ENCODE results near the gene LIM2.
A peak's percentile ranks its signal among the peaks of the same experiment; 100 is the strongest.
"Not testable (repeated sequence)": the region's sequence is repeated elsewhere in the genome, so short reads cannot be mapped to it uniquely, and the experiment has no call there.

The LIM2 gene

DNA sequence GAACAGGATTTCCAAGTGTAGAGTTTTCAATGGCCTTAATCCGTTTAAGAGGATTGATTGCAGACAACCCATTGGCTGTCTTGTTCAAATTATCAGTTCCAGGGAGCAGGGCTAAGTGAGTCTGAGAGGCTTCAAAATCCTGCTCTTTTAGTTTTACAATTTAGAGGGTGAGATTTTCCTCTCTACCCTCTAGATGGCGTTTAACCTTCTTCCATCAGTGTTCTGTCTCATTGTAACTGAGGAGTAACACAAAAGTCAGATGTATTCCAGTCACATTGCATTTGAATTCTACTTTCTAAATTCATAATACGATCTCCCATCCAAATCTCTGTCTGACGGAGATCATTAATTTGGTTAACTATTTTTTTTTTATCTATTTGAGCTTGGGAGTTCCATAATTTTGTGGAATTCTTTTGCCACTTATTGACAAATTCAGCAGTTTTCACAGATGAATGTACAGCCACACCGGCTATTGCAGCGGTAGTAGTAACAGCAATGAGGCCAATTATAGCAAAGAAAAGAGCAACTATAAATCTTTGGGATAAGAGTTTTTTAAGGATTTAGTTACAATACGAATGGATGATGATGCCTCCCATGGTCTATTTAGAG is 10.4 kb upstream of the LIM2 start:
- TF ChIP-seq, protein P1, sequence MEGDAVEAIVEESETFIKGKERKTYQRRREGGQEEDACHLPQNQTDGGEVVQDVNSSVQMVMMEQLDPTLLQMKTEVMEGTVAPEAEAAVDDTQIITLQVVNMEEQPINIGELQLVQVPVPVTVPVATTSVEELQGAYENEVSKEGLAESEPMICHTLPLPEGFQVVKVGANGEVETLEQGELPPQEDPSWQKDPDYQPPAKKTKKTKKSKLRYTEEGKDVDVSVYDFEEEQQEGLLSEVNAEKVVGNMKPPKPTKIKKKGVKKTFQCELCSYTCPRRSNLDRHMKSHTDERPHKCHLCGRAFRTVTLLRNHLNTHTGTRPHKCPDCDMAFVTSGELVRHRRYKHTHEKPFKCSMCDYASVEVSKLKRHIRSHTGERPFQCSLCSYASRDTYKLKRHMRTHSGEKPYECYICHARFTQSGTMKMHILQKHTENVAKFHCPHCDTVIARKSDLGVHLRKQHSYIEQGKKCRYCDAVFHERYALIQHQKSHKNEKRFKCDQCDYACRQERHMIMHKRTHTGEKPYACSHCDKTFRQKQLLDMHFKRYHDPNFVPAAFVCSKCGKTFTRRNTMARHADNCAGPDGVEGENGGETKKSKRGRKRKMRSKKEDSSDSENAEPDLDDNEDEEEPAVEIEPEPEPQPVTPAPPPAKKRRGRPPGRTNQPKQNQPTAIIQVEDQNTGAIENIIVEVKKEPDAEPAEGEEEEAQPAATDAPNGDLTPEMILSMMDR (IDR thresholded peaks at IDR 0.05): peak; percentile 43
- H3K36me3 Mint-ChIP-seq (ENCODE audit: low read depth): peaks cover 31% of the 10 kb centered on the region
- H3K4me3 Mint-ChIP-seq: no peak overlapping the region
- peaks cover 34% of the 10 kb centered on the region for H3K4me1 Mint-ChIP-seq
- peaks cover 6% of the 10 kb centered on the region for H3K27me3 Mint-ChIP-seq (ENCODE audit: low read depth, poor library complexity)
- H3K27ac Mint-ChIP-seq: peak overlapping the region; percentile 46
- no peak for DNase-seq
- peaks cover 34% of the 10 kb centered on the region for H3K9me3 Mint-ChIP-seq

DNA sequence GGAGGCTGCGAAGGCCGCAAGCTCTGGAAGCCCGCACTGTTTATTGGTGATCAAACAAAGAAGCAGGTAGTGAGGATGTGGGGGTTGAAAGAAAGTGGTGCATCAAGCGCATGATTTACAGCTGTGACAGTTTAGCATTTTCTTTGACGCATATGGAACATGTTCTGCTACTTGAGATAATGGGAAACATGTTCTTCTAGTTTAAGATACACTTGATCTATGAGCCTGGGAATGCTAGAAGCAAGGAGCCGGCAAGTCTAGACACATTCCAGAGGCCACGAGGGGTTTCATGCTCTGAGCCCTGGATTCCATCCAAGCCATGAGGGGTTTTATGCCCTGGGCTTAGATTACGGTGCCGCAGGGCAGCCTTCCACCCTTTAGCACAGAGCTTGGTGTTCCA is 9.7 kb upstream of the LIM2 start:
- H3K4me3 Mint-ChIP-seq: not testable (repeated sequence)

DNA sequence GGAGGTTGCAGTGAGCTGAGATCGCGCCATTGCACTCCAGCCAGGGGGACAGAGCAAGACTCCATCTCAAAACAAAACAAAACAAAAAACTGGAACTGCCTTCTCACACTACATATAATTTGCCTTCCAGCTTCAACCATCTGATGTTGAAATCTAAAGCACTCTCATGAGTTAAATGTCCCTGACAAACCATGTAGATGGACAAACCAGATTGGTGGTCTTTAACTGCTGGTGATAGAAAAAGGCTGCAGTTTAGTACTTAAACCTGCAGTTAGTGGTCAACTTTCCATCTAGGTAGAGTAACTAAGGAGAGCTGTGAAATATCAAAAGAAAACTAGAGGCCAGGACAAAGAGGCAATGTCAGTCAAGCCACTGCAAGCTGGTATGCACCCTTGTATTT is 8.4 kb upstream of the LIM2 start:
- H3K27ac Mint-ChIP-seq: no peak overlapping the region
- H3K9me3 Mint-ChIP-seq: peaks cover 14% of the 10 kb centered on the region
- H3K4me3 Mint-ChIP-seq: peak overlapping the region; percentile 52
- H3K4me1 Mint-ChIP-seq: peaks cover 36% of the 10 kb centered on the region
- H3K27me3 Mint-ChIP-seq (ENCODE audit: low read depth, poor library complexity): peaks cover 3% of the 10 kb centered on the region
- H3K36me3 Mint-ChIP-seq (ENCODE audit: low read depth): peaks cover 14% of the 10 kb centered on the region
- no peak for DNase-seq
- TF ChIP-seq, protein P1 (IDR thresholded peaks at IDR 0.05): no peak

More for the DNA sequence above, 9.7 kb upstream of the LIM2 start:
- H3K27ac Mint-ChIP-seq; DNase-seq; H3K27me3 Mint-ChIP-seq (ENCODE audit: low read depth, poor library complexity): not testable (repeated sequence)
- Mint-ChIP-seq H3K36me3 (ENCODE audit: low read depth) (peaks cover 23% of the 10 kb centered on the region), H3K9me3 (peaks cover 27% of the 10 kb centered on the region), H3K4me1 (peaks cover 34% of the 10 kb centered on the region)

DNA sequence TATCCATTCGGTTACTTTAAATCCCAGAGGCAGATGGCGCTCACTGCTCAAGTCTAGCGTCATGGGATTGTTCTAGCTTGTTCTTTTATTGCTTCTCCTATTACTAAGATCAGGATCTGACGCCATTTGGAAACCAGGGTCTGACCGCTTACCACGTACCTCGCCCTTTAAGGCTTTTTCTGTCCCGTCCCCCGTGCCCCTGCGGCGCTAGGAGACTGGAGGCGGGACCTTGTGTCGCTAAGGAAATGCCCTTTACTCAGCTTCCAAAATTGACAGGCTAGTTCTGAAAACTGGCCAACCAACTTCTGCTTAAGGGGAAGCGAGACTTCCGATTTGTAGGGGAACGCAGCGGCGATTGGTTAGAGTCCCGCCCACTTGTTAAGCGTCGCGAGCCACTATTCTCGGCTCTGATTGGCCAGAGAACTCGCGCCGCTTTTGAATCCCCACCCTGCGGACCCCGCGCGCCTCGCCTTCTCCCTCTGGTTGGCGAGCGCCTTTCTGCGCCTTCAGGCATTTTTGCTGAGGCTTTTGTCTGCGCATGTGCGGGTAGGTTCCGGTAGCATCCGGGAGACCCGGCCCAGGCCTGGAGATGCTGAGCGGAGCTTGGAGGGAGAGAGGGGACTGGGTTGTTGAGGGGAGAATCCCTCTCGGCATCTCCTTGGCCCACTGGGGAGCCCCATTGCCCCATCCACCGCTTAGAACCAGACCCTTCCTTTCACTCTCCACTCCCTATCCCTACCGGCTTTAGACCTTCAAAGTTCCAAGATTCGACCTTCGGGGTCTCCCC is 6.5 kb upstream of the LIM2 start:
- Mint-ChIP-seq H3K4me1 (peaks cover 53% of the 10 kb centered on the region), H3K36me3 (ENCODE audit: low read depth) (no peaks in the 10 kb centered on the region), H3K4me3 (peak overlapping the region; percentile 91), H3K27me3 (ENCODE audit: low read depth, poor library complexity) (peaks cover 3% of the 10 kb centered on the region), H3K9me3 (no peaks in the 10 kb centered on the region), H3K27ac (peak overlapping the region; percentile 95)
- peak; percentile 94 for DNase-seq
- TF ChIP-seq, protein P1 (IDR thresholded peaks at IDR 0.05): no peak

DNA sequence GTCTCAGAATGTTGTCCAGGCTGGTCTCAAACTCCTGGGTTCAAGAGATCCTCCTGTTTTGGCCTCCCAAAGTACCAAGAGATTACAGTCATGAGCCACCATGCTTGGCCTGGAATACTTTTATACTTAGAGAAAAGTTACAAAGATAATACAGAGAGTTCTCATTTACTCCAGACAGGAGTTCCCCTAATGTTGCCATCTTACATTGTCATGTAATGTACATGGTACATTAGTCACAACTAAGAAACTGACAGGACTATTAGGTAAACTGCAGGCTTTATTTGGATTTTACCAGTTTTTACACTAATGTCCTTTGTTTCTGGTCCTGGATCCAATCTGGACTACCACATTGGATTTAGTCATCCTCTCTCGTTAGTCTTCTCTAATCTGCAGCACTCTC is 4.9 kb upstream of the LIM2 start:
- no peak overlapping the region for H3K27ac Mint-ChIP-seq
- no peaks in the 10 kb centered on the region for H3K36me3 Mint-ChIP-seq (ENCODE audit: low read depth)
- TF ChIP-seq, protein P1 (IDR thresholded peaks at IDR 0.05): no peak
- no peaks in the 10 kb centered on the region for H3K9me3 Mint-ChIP-seq
- peaks cover 59% of the 10 kb centered on the region for H3K4me1 Mint-ChIP-seq
- H3K27me3 Mint-ChIP-seq (ENCODE audit: low read depth, poor library complexity): peaks cover 3% of the 10 kb centered on the region
- H3K4me3 Mint-ChIP-seq: peak overlapping the region; percentile 28
- DNase-seq: no peak

DNA sequence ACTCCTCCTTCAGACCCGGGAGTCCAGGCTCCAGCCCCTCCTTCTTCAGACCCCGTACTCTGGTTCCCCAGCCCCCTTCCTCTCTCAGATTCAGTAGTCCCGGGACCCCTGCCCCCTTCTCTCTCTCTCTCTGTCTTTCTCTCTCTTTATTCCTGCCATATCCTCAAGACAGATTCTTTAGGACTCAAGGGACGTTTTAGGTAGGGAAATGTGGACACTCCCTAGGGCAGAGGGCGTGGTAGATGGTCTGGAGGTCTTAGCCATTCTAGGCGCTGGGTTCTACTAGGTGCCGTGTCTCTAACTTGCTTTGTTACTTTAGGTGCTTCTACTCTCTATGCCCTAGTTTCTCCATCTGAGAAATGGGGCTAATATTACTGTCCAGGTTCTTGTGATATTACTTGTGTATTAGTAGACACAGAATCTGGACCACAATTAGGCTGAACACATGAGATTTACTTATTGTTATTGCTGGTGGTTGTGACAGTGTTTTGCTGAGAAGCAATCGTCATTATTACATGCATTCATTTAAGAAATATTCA is 3.4 kb upstream of the LIM2 start:
- H3K36me3 Mint-ChIP-seq (ENCODE audit: low read depth): no peaks in the 10 kb centered on the region
- peaks cover 6% of the 10 kb centered on the region for H3K27me3 Mint-ChIP-seq (ENCODE audit: low read depth, poor library complexity)
- H3K27ac Mint-ChIP-seq: no peak overlapping the region
- no peak for DNase-seq
- peak overlapping the region; percentile 33 for H3K4me3 Mint-ChIP-seq
- peaks cover 59% of the 10 kb centered on the region for H3K4me1 Mint-ChIP-seq
- TF ChIP-seq, protein P1 (IDR thresholded peaks at IDR 0.05): no peak
- H3K9me3 Mint-ChIP-seq: no peaks in the 10 kb centered on the region
